ENCODE results near the gene MEG3.

- TF ChIP-seq CTCF (conservative IDR thresholded peaks at IDR 0.05; ENCODE audit: low read depth in 2 of 2) (no peak), POLR2AphosphoS5 (IDR thresholded peaks at IDR 0.05; ENCODE audit: low read depth) (no peak), ETS1 (IDR thresholded peaks at IDR 0.05) (no peak), REST (IDR thresholded peaks at IDR 0.05; ENCODE audit: unreplicated experiment) (no peak), JUNB (IDR thresholded peaks at IDR 0.05; ENCODE audit: unreplicated experiment) (no peak), EZH2 (IDR thresholded peaks at IDR 0.05; ENCODE audit: low read depth, unreplicated experiment) (no peak), EZH2phosphoT487 (IDR thresholded peaks at IDR 0.05; ENCODE audit: unreplicated experiment) (no peak), ZNF114 (CRISPR knock-in tag; IDR thresholded peaks at IDR 0.05) (no peak), CREB1 (CRISPR knock-in tag; IDR thresholded peaks at IDR 0.05; ENCODE audit: low read depth) (no peak)
Observed at GRCh38 chr14:100851586-100851916, 25.6 kb downstream of the MEG3 start.

Measured in GM23338 (cell line).